Activated T-helper 1 cell treated with anti-CD3 and anti-CD28 coated beads, Interleukin-12 subunit alpha, Interleukin-12 subunit beta, Interleukin-2, Interleukin-4 antibody, amounts not matched to agents 30 ng/mL and 10 ng/mL and 1 ng/mL, durations not matched to agents 14 hours and 24 hours and 36 hours (primary cell): ENCODE measurements around the gene RUNDC3A. TPM values are rescaled to one million over a fixed set of nuclear protein-coding genes. Genes with fewer than 3 reads are reported as not detected.
"Not testable (repeated sequence)": the region's sequence is repeated elsewhere in the genome, so short reads cannot be mapped to it uniquely, and the experiment has no call there.

Source experiments
- DNase-seq: peaks from one replicate; pipeline ENCODE4 v3.0.0; 2021; ENCODE audit warnings: low spot score
- H3K27ac Mint-ChIP-seq: one replicate; pipeline ENCODE4 v1.8.0; 2021; ENCODE audit warnings: mild to moderate bottlenecking, mixed read lengths
- H3K27me3 Mint-ChIP-seq: one replicate; pipeline ENCODE4 v1.8.0; 2022; ENCODE audit warnings: mild to moderate bottlenecking, moderate library complexity, mixed read lengths; ENCODE audit not compliant: insufficient read depth
- H3K36me3 Mint-ChIP-seq: one replicate; pipeline ENCODE4 v1.8.0; 2021; ENCODE audit warnings: low read depth, mixed read lengths
- H3K4me1 Mint-ChIP-seq: one replicate; pipeline ENCODE4 v1.8.0; 2021; ENCODE audit warnings: low read depth, mixed read lengths
- H3K4me3 Mint-ChIP-seq: one replicate; pipeline ENCODE4 v1.8.0; 2021; ENCODE audit warnings: mild to moderate bottlenecking, moderate library complexity, mixed read lengths
- H3K9me3 Mint-ChIP-seq: one replicate; pipeline ENCODE4 v1.8.0; 2021; ENCODE audit warnings: mixed read lengths
- intact Hi-C: fragments of 100-400 bp; cut with micrococcal nuclease; formaldehyde crosslinking; loops from one replicate; pipeline ENCODE4 v1.15.1; 2024
- total RNA-seq: library from RNA; stranded (reverse); gene quantifications from 2 replicates; pipeline ENCODE4 v1.2.3, GENCODE V29; 2022

The RUNDC3A gene
- total RNA-seq, 1 donor from 2014 or later, result 0.13 TPM

DNA sequence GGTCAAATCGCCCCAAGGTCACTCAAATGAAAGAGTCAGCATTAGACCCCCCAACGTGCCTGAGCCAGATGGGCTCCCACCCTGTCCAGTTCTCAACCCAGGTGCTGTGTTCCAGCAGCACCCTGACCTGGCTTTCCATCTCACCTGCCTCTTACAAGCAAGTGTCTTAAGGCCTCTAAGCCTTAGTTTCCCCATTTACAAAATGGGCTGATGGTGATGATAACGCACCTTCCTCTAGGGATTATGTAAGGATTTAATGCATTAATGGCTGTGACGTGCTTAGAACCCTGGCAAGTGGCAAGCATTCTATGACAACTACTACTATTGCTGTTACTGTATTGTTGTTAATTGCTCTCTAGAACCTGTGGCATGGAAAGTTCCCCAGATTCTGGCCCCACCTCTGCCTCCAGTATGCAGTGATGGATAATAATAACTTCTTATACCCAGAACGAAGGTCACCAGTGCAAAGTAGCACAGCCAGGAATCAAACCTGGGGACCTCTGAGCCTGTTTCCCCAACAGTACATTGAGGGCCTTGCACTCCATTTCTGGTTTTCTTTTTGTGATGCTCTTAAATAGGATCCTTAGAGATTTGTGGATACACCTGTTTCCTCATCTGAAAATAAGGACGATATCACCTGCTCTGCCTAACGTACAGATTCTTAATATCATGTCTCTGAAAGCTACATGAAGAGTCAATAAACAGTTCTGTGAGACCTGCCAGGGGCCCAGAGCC, 19.5 kb downstream of the RUNDC3A start:
- DNase-seq, result no peak
- Mint-ChIP-seq H3K4me1 (peaks cover 17% of the 10 kb centered on the region), H3K9me3 (no peaks in the 10 kb centered on the region), H3K36me3 (peaks cover 4% of the 10 kb centered on the region), H3K27me3 (no peaks in the 10 kb centered on the region), H3K4me3 (peak overlapping the region; percentile 59), H3K27ac (peak overlapping the region; percentile 61)
- intact Hi-C loops, result loop anchor here (2.0 to 10.0 kb wide), 4 partner anchors 187 to 321 kb away; partner anchors contain the start of genes HDAC5, HROB and LSM12

DNA sequence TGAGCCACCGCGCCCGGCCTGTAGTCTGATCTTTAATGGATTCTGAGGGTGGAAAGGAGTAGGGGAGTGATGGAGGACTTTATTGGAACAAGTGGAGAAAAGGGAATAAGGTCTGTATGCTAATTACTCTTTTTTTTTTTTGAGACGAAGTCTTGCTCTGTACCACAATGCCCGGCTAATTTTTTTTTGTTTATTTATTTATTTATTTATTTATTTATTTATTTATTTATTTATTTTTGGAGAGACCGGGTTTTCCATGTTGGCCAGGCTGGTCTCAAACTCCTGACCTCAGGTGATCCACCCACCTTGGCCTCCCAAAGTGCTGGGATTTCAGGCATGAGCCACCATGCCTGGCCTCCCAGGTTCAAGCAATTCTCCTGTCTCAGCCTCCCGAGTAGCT, 21.1 kb downstream of the RUNDC3A start:
- not testable (repeated sequence) for H3K4me3 Mint-ChIP-seq, H3K27ac Mint-ChIP-seq, H3K9me3 Mint-ChIP-seq, DNase-seq, H3K27me3 Mint-ChIP-seq, H3K36me3 Mint-ChIP-seq
- intact Hi-C loops, result loop anchor here (5.0 to 10.0 kb wide), 3 partner anchors 207 to 322 kb away; partner anchors contain the start of genes HDAC5 and LSM12
- peaks cover 17% of the 10 kb centered on the region for H3K4me1 Mint-ChIP-seq

DNA sequence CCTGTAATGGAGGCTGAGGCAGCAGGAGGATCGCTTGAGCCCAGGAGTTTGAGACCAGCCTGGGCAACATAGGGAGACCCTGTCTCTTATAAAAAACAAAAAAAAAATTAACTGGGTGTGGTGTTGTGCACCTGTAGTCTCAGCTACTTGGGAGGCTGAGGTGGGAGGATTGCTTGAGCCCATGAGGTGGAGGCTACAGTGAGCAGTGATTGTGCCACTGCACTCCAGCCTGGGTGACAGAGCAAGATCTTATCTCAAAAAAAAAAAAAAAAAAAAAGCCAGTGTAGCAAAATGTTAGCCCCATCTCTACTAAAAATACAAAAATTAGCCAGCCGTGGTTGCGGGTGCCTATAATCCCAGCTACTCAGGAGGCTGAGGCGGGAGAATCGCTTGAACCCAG, 21.9 kb downstream of the RUNDC3A start:
- H3K9me3 Mint-ChIP-seq, H3K36me3 Mint-ChIP-seq, DNase-seq, intact Hi-C loops, H3K4me3 Mint-ChIP-seq, H3K27ac Mint-ChIP-seq, H3K27me3 Mint-ChIP-seq: not testable (repeated sequence)
- H3K4me1 Mint-ChIP-seq, result peaks cover 15% of the 10 kb centered on the region

DNA sequence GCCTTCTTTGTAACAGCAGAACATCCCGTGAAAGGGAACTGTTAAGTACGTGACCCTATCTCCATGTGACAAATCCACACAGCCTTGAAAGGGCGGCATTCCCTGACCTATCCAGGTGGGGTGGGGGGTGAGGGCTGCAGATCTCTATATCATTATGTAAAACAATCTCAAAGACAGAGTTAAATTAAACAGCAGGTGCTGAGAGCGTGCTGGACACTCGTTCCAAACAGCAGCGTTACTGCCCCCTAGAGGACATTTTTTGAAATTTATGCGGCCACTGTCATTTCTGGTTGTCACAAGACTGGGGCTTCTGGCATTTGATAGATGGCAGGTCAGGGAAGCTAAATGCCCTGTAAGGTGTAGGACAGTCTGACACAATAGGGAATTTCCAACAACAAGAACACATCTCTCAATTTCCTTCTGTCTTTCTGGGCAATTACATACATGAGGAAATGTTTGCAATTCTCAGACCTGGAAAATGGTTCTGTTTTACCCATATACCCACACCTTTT, 22.9 kb downstream of the RUNDC3A start:
- Mint-ChIP-seq H3K9me3 (no peaks in the 10 kb centered on the region), H3K4me3 (no peak overlapping the region), H3K27me3 (no peaks in the 10 kb centered on the region), H3K36me3 (no peaks in the 10 kb centered on the region), H3K4me1 (peaks cover 12% of the 10 kb centered on the region), H3K27ac (no peak overlapping the region)
- DNase-seq, result peak; percentile 65
- intact Hi-C loops, result loop anchor here (1.0 kb wide), 3 partner anchors 14 to 145 kb away; partner anchors contain the start of genes GRN and TMUB2

DNA sequence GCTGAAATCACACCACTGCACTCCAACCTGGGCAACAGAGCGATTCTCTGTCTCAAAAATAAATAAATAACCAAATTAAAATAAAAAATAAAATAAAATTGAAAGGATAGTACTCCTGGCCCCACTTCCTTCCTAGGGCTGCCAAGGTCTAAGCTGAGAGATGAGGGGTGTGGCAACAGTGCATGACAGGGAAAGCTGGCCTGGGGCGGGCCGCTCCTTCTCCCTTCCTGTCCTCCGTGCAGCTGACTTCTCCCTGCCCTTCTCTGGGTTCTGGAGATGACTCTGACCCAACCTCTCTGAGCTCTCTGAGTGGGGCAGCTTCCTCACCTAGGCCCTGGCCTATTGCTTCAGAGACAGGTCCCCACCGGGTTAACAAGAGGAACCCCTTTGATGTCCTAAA, 25.0 kb downstream of the RUNDC3A start:
- no peak overlapping the region for H3K27ac Mint-ChIP-seq
- DNase-seq, result no peak
- peaks cover 6% of the 10 kb centered on the region for H3K27me3 Mint-ChIP-seq
- intact Hi-C loops, result no loop called here
- no peak overlapping the region for H3K4me3 Mint-ChIP-seq
- peaks cover 8% of the 10 kb centered on the region for H3K4me1 Mint-ChIP-seq
- no peaks in the 10 kb centered on the region for H3K9me3 Mint-ChIP-seq
- no peaks in the 10 kb centered on the region for H3K36me3 Mint-ChIP-seq

DNA sequence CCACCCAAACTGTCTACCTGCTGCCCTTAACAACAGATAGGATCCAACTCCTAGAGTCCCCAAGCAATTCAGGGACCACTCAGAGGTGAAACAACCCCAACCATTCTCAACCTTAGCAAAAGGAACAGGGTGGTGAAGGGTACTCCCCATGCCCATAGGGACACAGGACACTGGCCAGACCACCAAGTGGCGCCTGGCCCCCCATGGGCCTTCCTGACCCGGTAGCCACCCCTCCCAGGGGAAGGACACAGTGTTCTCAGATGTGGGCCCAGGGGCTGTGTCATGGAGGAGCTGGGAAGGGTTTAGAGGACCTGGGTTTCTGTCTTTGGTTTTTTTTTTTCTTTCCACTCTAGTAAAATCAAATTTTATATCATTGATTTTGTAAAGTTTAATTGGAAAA, 25.9 kb downstream of the RUNDC3A start:
- peaks cover 8% of the 10 kb centered on the region for H3K4me1 Mint-ChIP-seq
- no peaks in the 10 kb centered on the region for H3K9me3 Mint-ChIP-seq
- peaks cover 6% of the 10 kb centered on the region for H3K27me3 Mint-ChIP-seq
- intact Hi-C loops, result no loop called here
- no peak overlapping the region for H3K4me3 Mint-ChIP-seq
- DNase-seq, result no peak
- no peaks in the 10 kb centered on the region for H3K36me3 Mint-ChIP-seq
- H3K27ac Mint-ChIP-seq, result no peak overlapping the region

DNA sequence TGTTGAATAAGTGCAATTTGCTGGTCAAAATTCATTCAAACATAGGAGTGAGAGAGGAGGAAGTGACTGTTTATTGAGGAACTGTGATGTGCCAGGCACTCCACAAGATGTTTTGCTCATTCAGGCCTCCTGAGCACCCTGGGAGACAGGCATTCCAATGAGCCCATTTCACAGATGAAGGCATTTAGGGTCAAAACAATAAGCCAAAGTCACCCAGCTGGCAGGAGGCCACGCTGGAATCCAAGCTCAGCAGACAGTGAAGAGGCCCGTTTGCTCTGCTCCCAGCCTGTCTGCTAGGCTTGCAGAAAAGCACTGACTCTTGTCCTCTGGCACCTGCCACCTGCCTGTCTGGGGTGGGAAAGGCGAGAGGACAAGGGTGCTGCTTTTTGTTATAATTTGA, 26.3 kb downstream of the RUNDC3A start:
- H3K27ac Mint-ChIP-seq, result no peak overlapping the region
- intact Hi-C loops, result no loop called here

DNA sequence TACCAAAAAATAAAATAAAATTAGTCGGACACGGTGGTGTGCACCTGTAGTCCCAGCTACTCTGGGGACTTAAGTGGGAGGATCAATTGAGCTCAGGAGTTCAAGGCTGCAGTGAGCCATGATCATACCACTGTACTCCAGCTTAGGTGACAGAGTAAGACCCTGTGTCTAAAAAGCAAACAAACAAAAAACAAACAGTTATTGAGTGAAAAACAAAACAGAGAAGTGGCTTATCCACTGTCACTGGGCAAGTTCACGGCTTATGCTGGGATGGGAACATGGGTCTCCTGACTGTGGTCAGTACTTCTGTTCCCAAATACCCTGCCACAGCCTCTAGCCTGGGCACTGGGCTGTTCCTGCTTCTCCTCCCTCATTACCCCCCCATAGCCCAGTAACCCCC, 27.2 kb downstream of the RUNDC3A start:
- Mint-ChIP-seq H3K27ac (no peak overlapping the region), H3K9me3 (no peaks in the 10 kb centered on the region), H3K27me3 (peaks cover 8% of the 10 kb centered on the region), H3K4me3 (no peak overlapping the region), H3K36me3 (no peaks in the 10 kb centered on the region), H3K4me1 (peaks cover 8% of the 10 kb centered on the region)
- no peak for DNase-seq
- intact Hi-C loops, result no loop called here

More for the DNA sequence above, 26.3 kb downstream of the RUNDC3A start:
- H3K27me3 Mint-ChIP-seq, result peaks cover 6% of the 10 kb centered on the region
- H3K4me3 Mint-ChIP-seq, result no peak overlapping the region
- no peaks in the 10 kb centered on the region for H3K9me3 Mint-ChIP-seq
- H3K4me1 Mint-ChIP-seq, result peaks cover 8% of the 10 kb centered on the region
- DNase-seq, result no peak
- no peaks in the 10 kb centered on the region for H3K36me3 Mint-ChIP-seq

DNA sequence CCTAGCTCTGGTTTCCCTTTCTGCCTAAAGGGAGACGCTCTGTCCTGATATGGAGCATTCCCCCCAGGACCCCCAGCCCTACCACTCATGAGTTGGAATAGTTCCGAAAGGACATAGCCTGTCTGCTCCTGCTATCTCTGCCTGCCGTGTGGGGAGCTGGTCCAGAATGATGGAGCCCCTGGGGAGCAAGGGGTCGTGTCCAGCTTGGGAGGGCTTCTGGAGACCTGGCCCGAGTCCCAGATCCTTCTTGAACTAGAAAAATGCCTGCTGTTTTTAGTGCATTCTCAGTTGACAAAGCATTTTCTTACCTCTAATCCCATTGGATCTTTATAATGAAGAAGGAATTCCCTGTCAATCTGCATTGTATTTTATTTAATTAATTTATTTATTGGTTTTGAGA, 27.6 kb downstream of the RUNDC3A start:
- no peak for DNase-seq
- Mint-ChIP-seq H3K27me3 (peaks cover 12% of the 10 kb centered on the region), H3K4me1 (peaks cover 7% of the 10 kb centered on the region), H3K27ac (no peak overlapping the region), H3K4me3 (no peak overlapping the region), H3K36me3 (no peaks in the 10 kb centered on the region), H3K9me3 (no peaks in the 10 kb centered on the region)
- intact Hi-C loops, result no loop called here

DNA sequence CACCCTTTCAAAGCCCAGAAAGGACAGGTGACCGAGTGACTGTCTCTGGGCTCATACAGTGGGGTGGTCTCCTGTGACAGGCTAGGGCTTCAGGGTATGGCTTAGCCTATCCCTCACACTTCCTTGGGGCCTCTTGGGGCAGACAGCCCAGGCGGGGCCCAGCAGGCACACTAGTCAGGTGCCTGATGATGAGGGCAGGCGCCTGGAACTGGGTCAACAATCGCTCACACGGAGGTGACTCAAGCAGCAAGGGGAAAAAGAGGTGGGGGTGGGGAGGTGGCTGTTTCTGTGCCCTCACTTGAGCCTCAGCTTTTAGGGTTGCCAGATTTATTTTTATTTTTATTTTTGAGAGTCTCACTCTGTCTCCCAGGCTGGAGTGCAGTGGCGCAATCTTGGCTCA, 30.3 kb downstream of the RUNDC3A start:
- Mint-ChIP-seq H3K36me3 (no peaks in the 10 kb centered on the region), H3K27ac (no peak overlapping the region), H3K4me1 (no peaks in the 10 kb centered on the region), H3K4me3 (no peak overlapping the region), H3K27me3 (peaks cover 15% of the 10 kb centered on the region), H3K9me3 (no peaks in the 10 kb centered on the region)
- DNase-seq, result no peak
- intact Hi-C loops, result no loop called here

DNA sequence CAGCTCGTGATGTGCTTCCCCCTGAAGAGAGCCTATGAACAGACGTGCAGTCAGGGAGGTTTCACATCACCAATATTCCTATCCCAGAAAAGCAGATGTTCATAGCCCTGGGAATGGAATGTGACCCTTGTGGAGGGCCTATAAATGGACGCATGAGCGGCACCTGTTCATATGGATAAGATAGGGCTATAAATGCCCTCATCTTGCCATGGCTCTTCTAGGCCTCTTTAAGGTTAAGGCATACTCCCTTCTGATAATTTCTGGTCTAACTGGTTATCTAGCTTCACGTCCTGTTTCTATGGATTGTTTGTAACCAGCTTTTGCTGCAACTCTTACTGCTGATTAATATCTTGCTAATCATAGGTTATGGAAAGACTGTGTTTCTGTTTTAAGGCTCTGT, 32.2 kb downstream of the RUNDC3A start:
- H3K36me3 Mint-ChIP-seq, result not testable (repeated sequence)

DNA sequence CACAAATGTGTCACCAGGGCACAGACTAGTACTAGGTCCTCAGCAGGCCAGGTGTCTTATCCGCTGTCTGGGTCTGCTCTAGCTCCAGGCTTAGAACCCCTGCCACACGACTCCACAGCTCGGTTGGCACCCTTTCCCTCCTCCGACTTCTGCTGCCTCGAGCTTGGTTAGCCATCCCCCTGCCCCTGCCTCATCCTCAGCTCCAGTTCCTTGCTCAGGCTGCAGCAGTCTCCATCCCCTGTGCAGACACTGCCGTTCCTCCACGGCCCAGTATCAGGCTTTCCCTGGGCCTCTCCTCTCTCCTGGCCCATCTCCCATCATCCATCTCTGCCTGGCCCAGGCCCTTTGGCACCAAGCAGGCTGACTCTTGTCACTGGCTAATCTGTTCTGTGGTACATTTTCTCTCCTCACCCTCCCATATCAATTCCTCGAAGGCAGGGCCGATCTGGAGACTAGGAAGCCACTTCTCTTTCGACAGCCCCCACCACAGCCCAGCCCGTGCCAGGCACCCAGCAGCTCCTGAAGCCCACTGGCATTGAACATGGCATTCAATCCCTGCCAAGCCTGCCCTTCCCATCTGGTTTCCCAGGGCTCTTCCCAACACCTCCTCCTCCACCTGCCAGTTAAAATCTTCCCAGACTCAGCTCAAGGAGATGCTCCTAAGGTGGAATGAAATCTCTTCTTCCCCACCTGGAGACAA, 35.3 kb downstream of the RUNDC3A start:
- Mint-ChIP-seq H3K4me3 (no peak overlapping the region), H3K27me3 (peaks cover 11% of the 10 kb centered on the region), H3K36me3 (no peaks in the 10 kb centered on the region), H3K9me3 (no peaks in the 10 kb centered on the region), H3K4me1 (peaks cover 25% of the 10 kb centered on the region), H3K27ac (no peak overlapping the region)
- DNase-seq, result no peak
- intact Hi-C loops, result no loop called here

More for the DNA sequence above, 32.2 kb downstream of the RUNDC3A start:
- H3K4me3 Mint-ChIP-seq, H3K27ac Mint-ChIP-seq, H3K4me1 Mint-ChIP-seq, H3K9me3 Mint-ChIP-seq, intact Hi-C loops, DNase-seq: not testable (repeated sequence)
- peaks cover 17% of the 10 kb centered on the region for H3K27me3 Mint-ChIP-seq

DNA sequence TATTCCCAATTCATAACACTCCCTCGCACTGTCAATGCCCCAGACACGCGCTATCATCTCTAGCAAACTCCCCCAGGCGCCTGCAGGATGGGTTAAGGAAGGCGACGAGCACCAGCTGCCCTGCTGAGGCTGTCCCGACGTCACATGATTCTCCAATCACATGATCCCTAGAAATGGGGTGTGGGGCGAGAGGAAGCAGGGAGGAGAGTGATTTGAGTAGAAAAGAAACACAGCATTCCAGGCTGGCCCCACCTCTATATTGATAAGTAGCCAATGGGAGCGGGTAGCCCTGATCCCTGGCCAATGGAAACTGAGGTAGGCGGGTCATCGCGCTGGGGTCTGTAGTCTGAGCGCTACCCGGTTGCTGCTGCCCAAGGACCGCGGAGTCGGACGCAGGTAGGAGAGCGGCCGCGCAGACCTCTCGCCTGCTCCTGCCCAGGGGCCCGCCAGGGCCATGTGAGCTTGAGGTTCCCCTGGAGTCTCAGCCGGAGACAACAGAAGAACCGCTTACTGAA, 36.6 kb downstream of the RUNDC3A start, which contains the start of gene GRN:
GRN (plus strand) TSS at position 364 of the 515 bp plus-strand sequence. CDS start 3,863 bp downstream, outside the sequence.
- peak within 1 kb of the TSS; percentile 84 for H3K27ac Mint-ChIP-seq
- intact Hi-C loops, result loop anchor here (1.0 to 5.0 kb wide), 9 partner anchors 14 to 279 kb away; partner anchors contain the start of genes FAM171A2, G6PC3, HDAC5 and LSM12
- H3K4me3 Mint-ChIP-seq, result peak within 1 kb of the TSS; percentile 93
- peaks cover 9% of the 10 kb centered on the region for H3K27me3 Mint-ChIP-seq
- H3K36me3 Mint-ChIP-seq, result peaks cover 4% of the 10 kb centered on the region
- DNase-seq, result peak; percentile 84
- H3K9me3 Mint-ChIP-seq, result no peaks in the 10 kb centered on the region
- H3K4me1 Mint-ChIP-seq, result peaks cover 27% of the 10 kb centered on the region
